ENCODE data around the gene TMTC4. TPM values are rescaled to one million over a fixed set of nuclear protein-coding genes. Genes with fewer than 3 reads are reported as not detected.
A peak's percentile ranks its signal among the peaks of the same experiment; 100 is the strongest.
"Not testable (repeated sequence)": the region's sequence is repeated elsewhere in the genome, so short reads cannot be mapped to it uniquely, and the experiment has no call there.

TMTC4 gene
- total RNA-seq, 1 donor from 2014 or later, result 17.0 TPM

GRCh38 chr13:100588331-100589177 is 86.0 kb downstream of the TMTC4 start, which contains the start of gene GGACT:
TSS of gene GGACT (minus strand) at chr13:100588789. CDS start at chr13:100532591, 56,198 bp downstream.
- Mint-ChIP-seq H3K36me3 (ENCODE audit: low read depth) (no peaks in the 10 kb centered on the region), H3K4me1 (peaks cover 14% of the 10 kb centered on the region), H3K27ac (peak within 1 kb of the TSS; percentile 65), H3K27me3 (no peaks in the 10 kb centered on the region), H3K9me3 (no peaks in the 10 kb centered on the region), H3K4me3 (peak within 1 kb of the TSS; percentile 80)
- ATAC-seq (ENCODE audit: low read depth) (peak; percentile 95), DNase-seq (peak; percentile 80)
- ChIA-PET POLR2A (interaction anchor here (0.6 to 1.8 kb wide), 3 partner anchors 21 to 1374 kb away, joined by 4 to 11 read pairs (median 4); partner anchors contain the start of gene TMTC4), CTCF (interaction anchor here (0.8 to 1.1 kb wide), 5 partner anchors 11 to 22 kb away, joined by 3 to 8 read pairs (median 3); no protein-coding TSS in a partner anchor)
- intact Hi-C loops (cut with micrococcal nuclease), result loop anchor here (1.0 to 10.0 kb wide), 7 partner anchors 15 to 1806 kb away; no protein-coding TSS in a partner anchor
- no peak for TF ChIP-seq CTCF (IDR thresholded peaks at IDR 0.05)

GRCh38 chr13:100584896-100585295 is 89.7 kb downstream of the TMTC4 start:
- Mint-ChIP-seq H3K36me3 (ENCODE audit: low read depth) (peaks cover 14% of the 10 kb centered on the region), H3K4me3 (no peak overlapping the region), H3K4me1 (peaks cover 14% of the 10 kb centered on the region), H3K27me3 (no peaks in the 10 kb centered on the region), H3K9me3 (no peaks in the 10 kb centered on the region), H3K27ac (no peak overlapping the region)
- ATAC-seq (ENCODE audit: low read depth) (no peak), DNase-seq (no peak)
- intact Hi-C loops (cut with micrococcal nuclease), result loop anchor here (5.0 to 10.0 kb wide), 3 partner anchors 928 to 1810 kb away; no protein-coding TSS in a partner anchor
- ChIA-PET POLR2A (no interaction called here), CTCF (interaction anchor here (1.2 kb wide), 1 partner anchor 12 kb away, joined by 3 read pairs; no protein-coding TSS in a partner anchor)
- no peak for TF ChIP-seq CTCF (IDR thresholded peaks at IDR 0.05)

- H3K4me1 Mint-ChIP-seq, result no peaks in the 10 kb centered on the region
Observed at GRCh38 chr13:100581504-100581903, 93.1 kb downstream of the TMTC4 start.

GRCh38 chr13:100581030-100581429 is 93.6 kb downstream of the TMTC4 start:
- no peaks in the 10 kb centered on the region for H3K9me3 Mint-ChIP-seq
- no peak overlapping the region for H3K27ac Mint-ChIP-seq
- H3K36me3 Mint-ChIP-seq (ENCODE audit: low read depth), result peaks cover 14% of the 10 kb centered on the region
- ChIA-PET CTCF (no interaction called here), POLR2A (no interaction called here)
- no peaks in the 10 kb centered on the region for H3K27me3 Mint-ChIP-seq
- H3K4me3 Mint-ChIP-seq, result no peak overlapping the region
- no peak for TF ChIP-seq CTCF (IDR thresholded peaks at IDR 0.05)
- H3K4me1 Mint-ChIP-seq, result no peaks in the 10 kb centered on the region
- no peak for DNase-seq
- intact Hi-C loops (cut with micrococcal nuclease), result loop anchor here (10.0 kb wide), 2 partner anchors 1496 to 1814 kb away; no protein-coding TSS in a partner anchor
- no peak for ATAC-seq (ENCODE audit: low read depth)

More at GRCh38 chr13:100581504-100581903, 93.1 kb downstream of the TMTC4 start:
- TF ChIP-seq CTCF (IDR thresholded peaks at IDR 0.05), result no peak
- intact Hi-C loops (cut with micrococcal nuclease), result loop anchor here (10.0 kb wide), 2 partner anchors 1497 to 1813 kb away; no protein-coding TSS in a partner anchor
- H3K4me3 Mint-ChIP-seq, result no peak overlapping the region
- DNase-seq (no peak), ATAC-seq (ENCODE audit: low read depth) (no peak)
- no peaks in the 10 kb centered on the region for H3K9me3 Mint-ChIP-seq
- H3K36me3 Mint-ChIP-seq (ENCODE audit: low read depth), result peaks cover 14% of the 10 kb centered on the region
- CTCF ChIA-PET, result no interaction called here
- H3K27me3 Mint-ChIP-seq, result no peaks in the 10 kb centered on the region
- POLR2A ChIA-PET, result no interaction called here
- no peak overlapping the region for H3K27ac Mint-ChIP-seq

- TF ChIP-seq CTCF (IDR thresholded peaks at IDR 0.05), result no peak
- POLR2A ChIA-PET, result no interaction called here
- H3K4me3 Mint-ChIP-seq, result no peak overlapping the region
- no peak for ATAC-seq (ENCODE audit: low read depth)
- peaks cover 14% of the 10 kb centered on the region for H3K36me3 Mint-ChIP-seq (ENCODE audit: low read depth)
- H3K4me1 Mint-ChIP-seq, result no peaks in the 10 kb centered on the region
- H3K27ac Mint-ChIP-seq, result no peak overlapping the region
- CTCF ChIA-PET, result no interaction called here
- intact Hi-C loops (cut with micrococcal nuclease), result loop anchor here (10.0 kb wide), 2 partner anchors 1495 to 1815 kb away; no protein-coding TSS in a partner anchor
- DNase-seq, result no peak
- no peaks in the 10 kb centered on the region for H3K27me3 Mint-ChIP-seq
- H3K9me3 Mint-ChIP-seq, result no peaks in the 10 kb centered on the region
Observed at GRCh38 chr13:100580045-100580444, 94.5 kb downstream of the TMTC4 start.

GRCh38 chr13:100577239-100577638 is 97.4 kb downstream of the TMTC4 start:
- H3K27me3 Mint-ChIP-seq; CTCF ChIA-PET; H3K27ac Mint-ChIP-seq; H3K36me3 Mint-ChIP-seq (ENCODE audit: low read depth); ATAC-seq (ENCODE audit: low read depth); DNase-seq; H3K4me1 Mint-ChIP-seq; H3K4me3 Mint-ChIP-seq; H3K9me3 Mint-ChIP-seq; POLR2A ChIA-PET: not testable (repeated sequence)
- intact Hi-C loops (cut with micrococcal nuclease), result loop anchor here (10.0 kb wide), 1 partner anchor 248 kb away; no protein-coding TSS in a partner anchor

Data from activated B cell treated with CpG ODN at 0.5 μM for 24 hours (primary cell).